VCaP (cell line): Measurements from ENCODE around the gene ARSI.

Experiments used
- H3K27ac ChIP-seq: fragments of 450-650 bp; 2 replicates; pipeline ENCODE4 v1.5.1; 2017
- CTCF ChIP-seq: fragments of 450-650 bp; conservative IDR thresholded peaks from 2 replicates; pipeline ENCODE4 v1.5.1; 2017; ENCODE audit warnings: mild to moderate bottlenecking, moderate library complexity

Gene ARSI

DNA sequence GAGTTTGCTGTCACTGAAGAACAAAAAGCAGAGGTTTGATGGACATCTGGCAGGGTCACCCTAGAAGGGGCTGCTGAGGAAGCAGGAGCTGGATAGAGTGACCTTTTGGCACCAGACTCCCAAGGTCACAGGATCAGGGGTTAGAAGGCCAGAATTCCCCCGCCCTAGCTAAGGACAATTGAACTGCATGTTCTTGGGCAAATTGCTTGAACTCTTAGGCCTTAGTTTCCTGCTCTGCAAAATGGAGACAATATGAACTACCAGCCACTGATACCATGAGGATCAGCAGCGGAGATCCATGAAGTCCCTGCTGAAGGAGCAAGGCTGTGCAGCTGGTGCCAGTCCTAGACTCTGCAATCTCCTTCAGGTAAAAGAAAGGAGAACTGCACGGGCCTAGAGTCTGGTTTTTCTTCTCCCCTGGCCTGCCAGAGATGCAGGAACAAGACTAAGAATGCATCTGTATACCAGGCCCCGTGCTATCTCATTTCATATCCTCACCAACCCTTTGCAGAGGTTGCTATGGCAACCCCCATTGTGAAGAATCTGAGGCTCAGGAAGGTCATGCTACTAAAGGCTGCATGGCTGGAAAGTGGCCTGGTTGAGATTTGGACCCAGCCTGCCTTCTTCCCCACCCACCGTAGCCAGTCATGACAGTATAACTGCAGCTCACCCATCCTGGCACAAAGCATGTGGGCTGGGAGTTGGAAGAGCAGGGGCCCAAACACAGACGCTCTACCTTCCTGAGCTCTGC is 46.9 kb downstream of the ARSI start:
- no peak overlapping the region for H3K27ac ChIP-seq
- TF ChIP-seq CTCF = no peak

- no peak overlapping the region for H3K27ac ChIP-seq
- TF ChIP-seq CTCF = no peak
Measured at GRCh38 chr5:150254774-150255173, 47.9 kb downstream of the ARSI start.

- H3K27ac ChIP-seq = no peak overlapping the region
- no peak for TF ChIP-seq CTCF
Measured at GRCh38 chr5:150254363-150254762, 48.3 kb downstream of the ARSI start.

- H3K27ac ChIP-seq = no peak overlapping the region
- TF ChIP-seq CTCF = no peak
Measured at GRCh38 chr5:150253416-150254208, 49.1 kb downstream of the ARSI start.

DNA sequence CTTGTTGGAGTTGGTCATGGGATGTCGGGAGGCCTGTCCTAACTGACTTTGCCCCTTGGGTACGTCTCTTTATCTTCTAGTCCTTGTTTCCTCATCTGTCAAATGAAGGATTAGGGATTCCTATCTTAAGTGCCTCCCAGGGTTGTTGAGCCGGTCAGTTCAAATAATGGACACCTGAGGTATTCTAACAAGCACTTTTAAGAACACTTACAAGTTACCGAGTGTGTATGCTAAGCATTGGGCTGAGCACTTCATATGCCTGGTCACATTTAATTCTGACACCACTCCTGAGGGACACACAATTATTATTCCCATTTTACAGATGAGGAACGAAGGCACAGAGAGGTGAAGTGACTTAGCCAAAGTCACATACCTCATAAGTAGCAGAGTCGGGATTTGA is 50.2 kb downstream of the ARSI start:
- TF ChIP-seq CTCF = no peak
- no peak overlapping the region for H3K27ac ChIP-seq

GRCh38 chr5:150251504-150251903 is 51.2 kb downstream of the ARSI start:
- no peak overlapping the region for H3K27ac ChIP-seq
- TF ChIP-seq CTCF = no peak

GRCh38 chr5:150249744-150250143 is 53.0 kb downstream of the ARSI start:
- H3K27ac ChIP-seq = no peak overlapping the region
- no peak for TF ChIP-seq CTCF
